Rectal smooth muscle tissue (tissue), 1 donor: ENCODE data around the gene CHST6.
"Not testable (repeated sequence)": the region's sequence is repeated elsewhere in the genome, so short reads cannot be mapped to it uniquely, and the experiment has no call there.

Source experiments
- H3K27ac ChIP-seq: one replicate; pipeline ENCODE4 v1.7.0; 2013; ENCODE audit warnings: low read depth, low read length, inconsistent platforms
- H3K27me3 ChIP-seq: one replicate; pipeline ENCODE4 v1.7.0; 2013; ENCODE audit warnings: low read length; ENCODE audit not compliant: control insufficient read depth, insufficient read depth
- H3K36me3 ChIP-seq: one replicate; pipeline ENCODE4 v1.7.0; 2013; ENCODE audit warnings: low read length; ENCODE audit not compliant: control insufficient read depth, insufficient read depth
- H3K4me1 ChIP-seq: one replicate; pipeline ENCODE4 v1.7.0; 2013; ENCODE audit warnings: low read length; ENCODE audit not compliant: control insufficient read depth, insufficient read depth
- H3K4me3 ChIP-seq: one replicate; pipeline ENCODE4 v1.7.0; 2013; ENCODE audit warnings: low read length
- H3K9ac ChIP-seq: one replicate; pipeline ENCODE4 v1.7.0; 2013; ENCODE audit warnings: low read length

Gene CHST6

DNA sequence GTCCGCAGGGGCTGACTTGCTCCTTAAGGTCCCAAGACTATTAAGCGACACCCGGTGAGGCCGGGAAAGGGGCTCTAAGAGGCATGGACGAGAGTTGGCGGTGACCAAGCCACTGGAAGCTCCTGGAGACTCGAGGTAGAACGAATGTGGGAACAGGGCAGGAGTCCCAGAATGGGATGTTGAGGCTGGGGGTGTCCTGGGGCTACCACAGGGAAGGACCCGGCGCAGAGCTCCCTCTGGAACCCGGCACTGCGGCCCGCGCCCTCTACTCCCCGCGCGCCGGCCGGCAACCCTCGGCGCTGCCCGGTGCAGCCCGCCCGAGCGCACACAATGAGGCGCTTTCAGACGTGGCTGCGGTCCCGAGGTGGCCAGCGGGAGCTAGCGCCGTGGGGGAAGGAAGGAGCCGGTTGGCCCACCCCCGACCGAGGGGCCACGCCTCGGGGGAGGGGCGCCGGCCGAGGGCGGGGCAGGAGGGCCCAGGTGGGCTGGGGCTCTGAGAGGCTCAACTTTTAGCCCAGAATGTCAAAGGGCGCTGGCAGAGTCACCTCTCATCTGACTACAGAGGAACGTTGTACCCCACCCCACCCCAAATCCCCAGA is at the start of gene CHST6:
CHST6 (minus strand) TSS at position 366 of the 599 bp plus-strand sequence. CDS start 15,613 bp downstream, outside the sequence.
- Histone ChIP-seq H3K27ac (no peak within 1 kb of the TSS), H3K4me3 (peak within 1 kb of the TSS; percentile 58), H3K36me3 (no peaks in the 10 kb centered on the region), H3K27me3 (peaks cover 1% of the 10 kb centered on the region), H3K4me1 (no peaks in the 10 kb centered on the region), H3K9ac (no peak within 1 kb of the TSS)

- not testable (repeated sequence) for H3K4me1 ChIP-seq, H3K27me3 ChIP-seq, H3K9ac ChIP-seq, H3K27ac ChIP-seq, H3K36me3 ChIP-seq, H3K4me3 ChIP-seq
These were observed 47.2 kb upstream of the CHST6 start for GRCh38 chr16:75542462-75542861.

DNA sequence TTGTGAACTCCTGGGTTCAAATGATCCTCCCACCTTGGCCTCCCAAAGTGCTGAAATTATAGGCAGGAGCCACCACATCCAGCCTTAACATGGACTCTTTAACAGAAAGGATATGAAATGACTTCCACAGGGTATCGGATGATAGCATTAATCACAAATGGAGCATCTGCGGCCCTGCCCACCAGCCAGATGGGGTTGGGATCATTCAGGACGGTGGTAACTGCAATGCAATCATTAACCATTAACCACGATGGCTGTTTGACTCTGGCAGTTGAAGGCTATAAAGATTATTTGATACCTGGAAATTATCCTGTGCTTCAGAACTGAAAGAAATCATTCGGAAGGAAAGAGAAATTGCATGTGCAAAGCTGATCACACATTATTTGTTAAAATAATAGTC is 46.0 kb upstream of the CHST6 start:
- Histone ChIP-seq H3K4me3 (no peak overlapping the region), H3K4me1 (no peaks in the 10 kb centered on the region), H3K27ac (no peak overlapping the region), H3K9ac (no peak overlapping the region), H3K27me3 (no peaks in the 10 kb centered on the region), H3K36me3 (peaks cover 2% of the 10 kb centered on the region)

GRCh38 chr16:75538882-75539565 is 43.8 kb upstream of the CHST6 start:
- H3K27me3 ChIP-seq, H3K27ac ChIP-seq, H3K36me3 ChIP-seq, H3K4me3 ChIP-seq, H3K4me1 ChIP-seq, H3K9ac ChIP-seq: not testable (repeated sequence)

- Histone ChIP-seq H3K36me3 (peaks cover 2% of the 10 kb centered on the region), H3K4me3 (no peak overlapping the region), H3K4me1 (no peaks in the 10 kb centered on the region), H3K9ac (no peak overlapping the region), H3K27ac (no peak overlapping the region), H3K27me3 (no peaks in the 10 kb centered on the region)
These were observed 42.5 kb upstream of the CHST6 start for GRCh38 chr16:75537776-75538175.

DNA sequence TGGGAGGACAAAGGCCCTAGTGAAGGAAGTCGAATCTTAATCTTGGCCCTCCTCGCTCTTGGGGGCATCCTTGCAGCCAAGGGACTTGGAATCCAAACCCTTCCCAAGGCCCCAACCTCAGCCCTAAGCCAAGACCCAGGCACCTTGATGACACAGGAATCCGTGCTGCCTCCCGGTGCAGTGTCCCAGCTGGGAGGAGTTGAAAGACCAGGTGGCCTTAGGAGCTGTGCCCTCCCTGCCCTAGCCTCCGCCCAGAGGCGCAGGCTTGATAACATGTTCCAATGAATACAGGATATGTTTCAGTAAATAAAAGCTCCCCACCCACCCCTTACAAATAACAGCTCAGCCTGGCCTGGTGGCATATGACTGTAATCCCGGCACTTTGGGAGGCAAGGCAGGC is 40.7 kb upstream of the CHST6 start, which contains the start of gene CHST5:
CHST5 (minus strand) TSS at position 208 of the 400 bp plus-strand sequence. CDS start 5,724 bp downstream, outside the sequence.
- peaks cover 2% of the 10 kb centered on the region for H3K36me3 ChIP-seq
- H3K27me3 ChIP-seq: no peaks in the 10 kb centered on the region
- H3K4me3 ChIP-seq: peak within 1 kb of the TSS; percentile 46
- no peak within 1 kb of the TSS for H3K27ac ChIP-seq
- no peak within 1 kb of the TSS for H3K9ac ChIP-seq
- no peaks in the 10 kb centered on the region for H3K4me1 ChIP-seq

- H3K9ac ChIP-seq: no peak overlapping the region
- peaks cover 2% of the 10 kb centered on the region for H3K36me3 ChIP-seq
- H3K4me1 ChIP-seq: no peaks in the 10 kb centered on the region
- H3K27ac ChIP-seq: no peak overlapping the region
- no peaks in the 10 kb centered on the region for H3K27me3 ChIP-seq
- peak overlapping the region; percentile 46 for H3K4me3 ChIP-seq
These were observed 40.1 kb upstream of the CHST6 start for GRCh38 chr16:75535211-75535843.

GRCh38 chr16:75534560-75535205 is 39.4 kb upstream of the CHST6 start:
- Histone ChIP-seq H3K27me3 (no peaks in the 10 kb centered on the region), H3K4me1 (no peaks in the 10 kb centered on the region), H3K9ac (no peak overlapping the region), H3K4me3 (peak overlapping the region; percentile 46), H3K36me3 (no peaks in the 10 kb centered on the region), H3K27ac (no peak overlapping the region)

- Histone ChIP-seq H3K27me3 (no peaks in the 10 kb centered on the region), H3K4me1 (no peaks in the 10 kb centered on the region), H3K4me3 (no peak overlapping the region), H3K27ac (no peak overlapping the region), H3K9ac (no peak overlapping the region), H3K36me3 (no peaks in the 10 kb centered on the region)
These were observed 37.5 kb upstream of the CHST6 start for GRCh38 chr16:75532791-75533190.

GRCh38 chr16:75532142-75532765 is 37.0 kb upstream of the CHST6 start:
- no peak overlapping the region for H3K9ac ChIP-seq

GRCh38 chr16:75529959-75530358 is 34.7 kb upstream of the CHST6 start:
- Histone ChIP-seq H3K27ac (no peak overlapping the region), H3K36me3 (no peaks in the 10 kb centered on the region), H3K4me3 (no peak overlapping the region), H3K4me1 (no peaks in the 10 kb centered on the region), H3K9ac (no peak overlapping the region), H3K27me3 (no peaks in the 10 kb centered on the region)

More at GRCh38 chr16:75532142-75532765, 37.0 kb upstream of the CHST6 start:
- Histone ChIP-seq H3K27ac (no peak overlapping the region), H3K4me3 (no peak overlapping the region), H3K27me3 (no peaks in the 10 kb centered on the region), H3K4me1 (no peaks in the 10 kb centered on the region), H3K36me3 (no peaks in the 10 kb centered on the region)
